Measurements from ENCODE around the gene UBE2O.

Gene UBE2O

DNA sequence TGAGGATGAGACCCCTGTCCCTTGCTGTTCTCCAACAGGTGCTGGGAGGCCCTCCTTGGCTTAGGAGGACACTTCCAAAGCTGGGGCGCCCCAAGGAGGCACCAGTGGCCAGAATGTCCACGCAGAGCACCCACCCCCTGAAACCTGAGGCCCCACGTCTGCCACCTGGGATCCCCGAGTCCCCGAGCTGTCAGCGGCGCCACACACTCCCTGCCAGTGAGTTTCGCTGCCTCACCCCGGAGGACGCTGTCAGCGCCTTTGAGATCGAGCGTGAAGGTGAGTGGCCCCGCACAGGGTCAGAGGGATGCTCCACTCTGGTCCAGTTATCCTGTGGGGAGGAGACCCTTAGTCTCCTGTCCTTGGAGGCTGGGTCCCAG, 15.7 kb upstream of the UBE2O start:
- DNase-seq = no peak

DNA sequence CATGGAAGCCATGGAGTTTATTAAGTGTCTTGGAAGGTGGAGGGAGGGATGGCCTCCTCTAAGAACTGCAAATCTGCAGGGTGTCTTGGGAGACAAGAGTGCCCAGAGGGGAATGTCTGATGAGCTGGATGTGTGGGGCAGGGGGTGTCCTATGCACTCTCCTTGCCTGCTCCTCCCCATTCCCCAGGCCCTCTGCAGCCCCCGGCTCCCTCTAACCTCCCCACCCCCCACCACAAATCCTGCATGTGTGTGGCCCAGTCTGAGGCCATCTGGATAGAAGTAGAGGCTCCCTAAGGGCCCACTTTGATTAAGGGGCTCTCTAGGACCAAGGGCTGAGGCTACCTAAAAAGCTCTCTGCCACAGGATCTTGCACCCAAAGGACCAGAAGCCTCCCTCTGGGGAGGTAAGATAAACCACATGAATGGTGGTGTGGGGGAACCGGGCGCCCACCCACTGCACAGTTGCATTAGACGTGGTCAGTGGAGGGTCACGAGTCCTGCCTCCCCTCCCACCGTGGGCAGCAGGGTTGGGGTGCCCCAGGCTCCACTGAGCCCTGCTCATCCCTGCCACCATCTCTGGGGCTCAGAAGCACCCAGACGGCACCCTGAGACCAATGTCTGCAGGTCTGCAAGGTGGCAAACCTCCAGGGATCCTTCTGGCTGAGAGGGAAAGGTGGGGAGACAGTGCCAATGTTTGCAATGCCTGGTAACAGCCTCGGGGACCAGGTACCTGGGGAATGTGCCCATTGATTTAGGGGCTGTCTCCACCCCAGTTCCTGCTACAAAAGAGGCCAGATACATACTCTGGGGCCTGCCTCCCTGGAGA, 15.1 kb upstream of the UBE2O start:
- no peak for DNase-seq

DNA sequence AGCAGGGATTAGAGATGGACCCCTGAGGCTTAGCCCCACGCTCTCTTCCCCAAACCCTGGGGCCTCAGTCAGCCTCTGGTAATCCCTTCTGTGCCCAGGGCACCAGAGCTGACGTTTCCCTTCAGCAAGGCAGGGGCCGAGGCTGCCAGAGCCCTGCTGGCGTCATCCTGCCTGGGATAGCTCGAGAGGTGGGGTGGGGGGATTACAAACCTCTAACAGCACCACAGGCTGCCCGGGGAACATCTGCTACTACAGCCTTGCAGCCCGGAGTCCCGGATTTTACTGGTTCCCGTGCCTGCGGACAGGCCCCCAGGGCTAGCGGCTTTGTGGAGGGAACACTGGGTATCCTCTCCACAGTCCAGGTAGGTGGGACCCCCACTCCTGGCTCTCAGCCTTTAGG, 14.4 kb upstream of the UBE2O start, which contains the start of gene AANAT:
Gene AANAT (plus strand): TSS at position 238 of the 400 bp plus-strand sequence. CDS start 1,144 bp downstream, outside the sequence.
- no peak for DNase-seq

DNA sequence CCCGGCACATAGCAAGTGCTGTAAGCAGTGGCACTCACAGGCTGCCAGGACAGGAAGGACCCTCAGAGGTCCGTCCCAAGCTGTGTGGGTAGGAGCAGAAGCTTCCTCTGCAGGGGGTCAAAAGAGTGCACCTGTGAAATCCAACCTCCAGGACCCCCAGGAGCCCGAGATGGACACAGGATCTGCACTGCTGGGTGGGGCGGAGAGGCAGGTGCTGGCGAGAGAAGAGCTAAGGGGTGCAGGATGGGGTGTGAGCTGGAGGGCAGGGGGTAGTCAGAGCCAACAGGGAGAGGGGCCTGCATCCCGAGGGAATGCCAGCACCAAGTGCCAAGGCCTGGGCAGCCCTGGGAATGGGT, 13.8 kb upstream of the UBE2O start:
- no peak for DNase-seq

DNA sequence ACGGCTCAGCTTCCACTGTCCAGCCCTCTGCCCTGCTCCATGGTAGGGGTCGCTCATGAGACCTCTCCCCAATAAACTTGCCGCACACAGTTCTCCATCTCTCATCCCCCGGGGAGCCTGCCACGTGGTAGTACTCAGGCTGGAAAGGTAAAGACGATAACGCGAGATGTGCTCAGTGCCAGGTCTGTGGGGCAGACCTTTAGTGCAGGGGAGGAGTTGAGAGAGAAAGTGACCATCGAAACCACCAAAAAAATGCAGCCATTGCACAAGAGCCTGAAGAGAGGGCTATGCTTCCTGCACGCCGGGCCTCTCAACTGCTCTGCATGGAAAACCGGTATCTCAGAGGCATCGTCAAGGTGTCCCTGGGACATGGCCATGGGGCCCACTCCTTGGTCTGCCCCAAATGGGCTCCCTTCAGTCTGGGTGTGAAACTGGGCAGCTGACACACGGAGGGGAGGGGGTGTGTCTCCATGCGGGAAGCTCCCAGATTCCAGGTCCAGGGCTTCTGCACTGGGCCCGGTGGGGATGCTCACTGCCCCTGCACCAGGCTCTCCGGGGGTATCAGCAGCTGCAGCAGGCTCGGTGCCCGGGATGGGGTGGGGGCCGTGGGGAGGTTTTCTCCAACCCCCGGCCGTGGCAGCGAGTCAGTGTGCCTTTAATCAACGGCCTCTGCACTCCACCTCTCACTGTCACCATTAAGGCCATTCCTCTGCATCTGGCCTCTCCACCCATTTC, 9.8 kb upstream of the UBE2O start:
- DNase-seq = no peak

DNA sequence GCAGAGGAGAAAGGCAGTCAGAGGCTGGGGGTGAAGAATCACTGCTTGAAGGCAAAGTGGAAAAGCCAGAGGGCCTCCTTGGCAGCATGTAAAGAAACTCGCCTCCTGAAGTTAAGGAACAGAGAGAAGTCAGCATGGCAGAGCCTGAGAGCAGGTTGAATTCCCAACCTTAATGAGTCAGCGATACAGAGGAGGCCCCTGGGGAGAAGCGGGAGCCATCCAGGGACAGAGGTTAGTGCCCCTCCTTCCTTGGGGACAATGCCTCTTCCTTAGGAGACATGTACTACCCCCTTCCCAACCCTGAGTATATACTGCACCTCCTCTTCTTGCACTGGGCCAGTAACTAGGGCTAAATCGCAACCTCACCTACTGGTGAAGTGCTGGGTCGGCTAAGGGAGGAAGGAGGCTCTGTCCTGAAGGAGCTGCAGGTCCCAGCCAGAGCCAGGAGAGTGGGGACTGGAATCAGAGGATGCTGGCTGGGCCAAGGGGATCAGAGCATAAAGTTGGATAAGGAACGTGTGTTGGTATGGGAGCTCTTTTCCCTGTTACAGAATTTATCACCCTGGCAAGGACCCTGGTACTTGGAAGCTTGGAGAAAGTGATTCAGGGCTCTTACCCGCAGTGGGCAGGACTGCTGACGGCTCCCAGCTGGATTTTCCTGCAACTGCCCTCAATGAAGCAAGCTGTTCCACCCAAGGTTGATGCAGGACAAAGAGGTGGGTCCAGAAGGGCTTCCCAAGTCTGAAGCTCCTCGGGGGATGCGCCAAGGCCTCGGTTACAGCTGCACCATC, 9.0 kb upstream of the UBE2O start:
- DNase-seq = no peak

DNA sequence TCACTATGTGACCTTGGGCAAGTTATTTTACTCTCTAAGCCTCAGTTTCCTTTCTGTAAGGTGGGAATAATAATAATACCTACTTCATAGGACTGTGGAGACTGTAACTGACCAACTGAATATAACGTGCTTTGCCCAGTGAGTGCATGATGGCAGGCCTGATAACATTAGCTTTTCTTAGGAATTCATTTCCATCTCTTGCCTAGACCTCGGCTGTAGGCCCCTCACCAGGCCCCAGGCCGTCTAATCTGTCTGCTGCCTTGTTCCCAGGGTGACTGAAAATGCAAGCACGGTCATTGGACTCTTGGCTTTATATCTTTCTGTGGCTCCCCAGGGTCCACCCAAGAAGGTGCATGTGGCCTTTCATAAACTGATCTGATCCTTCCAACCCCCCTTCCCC, 6.7 kb upstream of the UBE2O start:
- no peak for DNase-seq

DNA sequence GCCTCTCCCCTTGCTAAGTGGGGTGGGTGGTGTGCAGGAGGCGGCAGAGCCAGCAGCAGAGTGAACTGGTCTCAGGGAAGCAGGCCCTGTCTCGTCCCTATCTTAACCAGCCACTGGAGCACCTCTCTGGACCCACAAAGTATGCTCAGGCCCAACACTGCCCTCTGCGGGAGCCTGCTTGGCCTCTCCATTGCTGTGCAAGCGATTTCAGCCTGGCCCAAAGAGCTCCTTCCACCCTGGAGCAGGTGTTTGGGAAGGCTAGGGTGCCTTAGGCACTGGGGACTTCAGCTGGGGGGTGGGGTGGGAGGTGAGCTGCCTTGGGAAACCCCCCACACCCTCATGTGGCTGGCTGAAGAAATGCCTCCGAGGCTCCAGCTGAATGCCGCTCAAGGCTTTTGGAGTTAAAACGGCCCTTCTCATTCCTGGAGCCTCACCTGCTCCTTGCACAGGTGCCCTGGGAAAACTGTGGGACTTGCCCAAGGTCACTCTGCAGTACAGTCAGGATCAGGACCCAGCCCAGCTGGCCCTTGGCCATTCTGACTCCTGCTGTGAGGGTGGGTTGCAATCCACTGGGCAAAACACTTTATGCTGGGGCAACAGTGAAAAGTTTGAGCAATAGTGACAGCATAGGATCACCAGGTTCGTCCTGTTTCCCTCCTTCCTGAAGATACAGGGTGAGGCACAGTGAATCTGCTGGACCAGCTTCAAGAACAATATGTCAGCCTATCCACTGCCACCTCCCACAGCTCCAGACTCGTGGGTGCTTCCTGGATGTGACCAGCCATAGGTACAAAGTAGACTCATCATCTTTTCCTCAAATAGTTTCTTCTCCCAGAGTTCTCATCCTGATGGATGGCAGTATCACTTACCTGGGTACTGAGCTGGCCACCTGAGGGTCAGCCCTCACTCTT, 5.9 kb upstream of the UBE2O start:
- DNase-seq = peak in 5 of 56 donors; percentile 5 to 41 (median 10)

DNA sequence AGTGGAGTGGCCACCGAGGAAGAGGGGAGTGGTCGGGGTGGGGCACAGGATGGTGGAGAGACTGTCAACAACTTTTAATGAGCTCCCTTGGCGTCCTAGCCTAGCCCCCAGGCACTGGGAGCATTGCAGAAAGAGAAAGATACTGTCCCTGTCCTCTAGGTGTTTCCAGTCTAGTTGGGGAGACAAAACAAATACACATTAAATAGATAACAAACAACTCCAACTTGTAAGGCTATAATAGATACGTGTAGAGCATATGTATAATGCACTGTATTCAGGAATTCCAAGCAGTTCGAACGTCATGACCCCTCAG, 435 bp upstream of the UBE2O start:
- DNase-seq = no peak

DNA sequence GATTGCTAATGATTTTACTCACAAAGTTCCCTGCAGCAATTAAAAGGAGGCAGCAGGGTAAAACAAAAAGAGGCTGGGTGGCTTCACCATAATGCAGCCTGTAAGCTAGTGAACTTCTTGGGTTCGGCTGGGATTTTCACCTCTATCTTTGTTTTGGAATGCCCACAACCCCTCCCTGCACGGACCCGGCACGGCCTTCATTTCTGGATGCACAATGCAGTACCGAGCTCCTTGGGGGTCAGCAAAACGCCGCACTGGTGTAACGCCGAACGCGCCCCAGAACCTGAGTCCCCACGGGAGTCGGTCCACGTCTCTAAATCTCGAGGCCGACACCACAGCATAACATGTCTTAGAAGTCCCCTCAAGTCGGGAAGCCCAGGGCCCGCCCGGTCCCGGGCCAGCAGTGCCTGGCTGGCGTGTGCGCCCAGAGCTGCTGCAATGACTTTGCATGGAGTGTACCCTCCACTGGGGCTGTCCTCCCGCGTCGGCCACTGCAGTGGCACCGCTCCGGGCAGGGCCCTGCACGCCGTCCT, 759 bp downstream of the UBE2O start:
- peak in 3 of 56 donors; percentile 15 to 40 (median 27) for DNase-seq

DNA sequence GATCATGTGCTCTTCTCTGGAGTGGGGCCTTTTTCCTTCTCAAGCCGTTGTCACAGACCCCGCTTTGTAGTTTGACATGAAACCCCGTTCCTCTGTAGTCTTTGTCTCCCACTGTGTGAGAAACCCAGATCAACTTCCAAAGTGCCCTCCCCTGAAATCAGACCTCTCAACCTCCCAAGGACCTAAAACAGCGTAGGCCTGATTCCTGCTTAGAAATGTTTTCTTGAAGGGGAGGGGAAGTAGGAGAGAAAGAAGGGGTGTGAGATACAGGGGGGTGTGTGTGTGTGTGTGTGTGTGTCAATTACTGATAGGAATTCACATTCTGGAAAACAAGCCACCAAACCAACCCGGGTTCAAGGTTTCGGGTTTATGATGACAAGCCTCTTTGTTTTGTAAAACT, 1.4 kb downstream of the UBE2O start:
- DNase-seq = no peak

DNA sequence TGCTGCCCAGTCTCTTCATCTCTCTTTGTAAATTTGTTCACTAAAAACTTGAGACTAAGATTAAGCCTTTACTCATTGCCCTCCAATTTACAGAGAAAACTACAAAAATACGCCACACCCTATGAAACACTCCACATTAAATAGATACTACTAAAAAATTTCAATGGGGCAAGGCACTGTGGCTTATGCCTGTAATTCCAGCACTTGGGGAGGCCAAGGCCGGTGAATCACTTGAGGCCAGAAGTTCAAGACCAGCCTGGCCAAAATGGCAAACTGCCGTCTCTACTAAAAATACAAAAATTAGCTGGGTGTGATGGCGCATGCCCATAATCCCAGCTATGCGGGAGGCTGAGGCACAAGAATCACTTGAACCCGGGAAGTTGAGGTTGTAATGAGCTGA, 3.8 kb downstream of the UBE2O start:
- DNase-seq = no peak

DNA sequence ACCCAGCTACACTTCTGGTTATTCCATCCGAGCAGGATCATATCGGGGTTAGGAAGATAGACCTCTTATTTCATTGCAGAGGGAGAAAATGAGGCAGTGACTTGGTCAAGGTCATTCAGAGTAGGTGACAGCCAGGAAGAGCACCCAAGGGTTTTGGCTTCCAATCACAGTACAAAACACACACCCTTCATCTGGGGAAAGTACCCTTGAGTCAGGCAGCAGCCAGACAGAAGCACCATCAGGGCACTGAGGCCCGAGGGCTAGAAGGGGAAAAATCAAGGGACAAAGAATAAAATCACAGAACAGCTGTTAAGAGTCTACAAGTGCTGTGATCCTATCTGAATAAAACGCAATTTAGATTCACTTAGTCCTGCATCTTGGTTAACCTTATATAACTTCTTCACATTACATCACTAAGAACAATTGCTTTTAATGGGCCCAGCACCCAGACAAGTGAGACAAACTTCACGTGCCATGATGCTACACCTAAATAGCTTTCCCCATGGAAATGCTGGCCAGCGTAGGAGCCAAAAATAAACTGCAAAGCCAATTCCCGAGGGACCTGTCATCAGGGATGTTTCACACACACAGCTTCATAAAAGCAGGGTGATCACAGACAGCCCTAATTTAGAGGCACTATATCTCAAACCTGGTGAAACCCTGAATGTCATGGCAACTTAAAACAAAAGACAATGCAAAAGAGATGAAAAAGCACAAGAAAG, 4.9 kb downstream of the UBE2O start:
- DNase-seq = no peak

DNA sequence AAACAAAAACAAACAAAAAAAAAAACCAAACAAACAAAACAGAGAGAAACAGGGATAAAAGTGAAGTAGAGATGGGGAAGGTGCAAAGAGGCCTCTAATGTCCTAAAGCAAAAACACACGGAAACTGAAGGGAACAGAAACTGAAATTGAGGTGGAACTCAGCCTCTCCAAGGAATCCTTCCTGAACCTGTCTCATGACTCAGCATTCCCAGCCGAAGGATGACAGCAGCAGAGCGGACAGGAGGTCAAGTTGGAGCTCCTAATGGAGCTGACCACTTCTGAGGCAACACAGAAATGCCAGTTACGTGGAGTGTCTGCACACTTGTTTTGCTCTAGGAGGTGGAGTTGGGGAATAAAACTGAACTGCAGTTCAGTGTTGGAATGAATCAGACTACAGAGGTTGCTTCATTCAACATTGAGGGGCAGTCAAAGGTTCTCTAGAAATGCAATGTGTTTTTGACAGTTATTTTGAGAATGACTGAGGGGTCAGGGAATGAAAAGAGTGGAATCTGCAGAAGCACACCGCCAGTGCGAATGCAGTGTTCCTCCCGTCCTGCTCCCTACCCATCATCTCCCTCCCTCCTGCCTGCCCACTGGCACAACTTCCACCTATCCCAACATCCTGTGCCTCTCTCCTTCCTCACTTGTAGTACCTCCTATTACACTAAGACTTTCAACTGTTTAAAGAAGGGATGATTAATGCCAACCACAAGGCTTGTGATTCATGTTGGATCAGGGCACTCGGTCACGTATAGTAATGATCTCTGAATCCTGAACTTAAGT, 6.3 kb downstream of the UBE2O start:
- DNase-seq = peak in 1 of 56 donors; percentile 27

DNA sequence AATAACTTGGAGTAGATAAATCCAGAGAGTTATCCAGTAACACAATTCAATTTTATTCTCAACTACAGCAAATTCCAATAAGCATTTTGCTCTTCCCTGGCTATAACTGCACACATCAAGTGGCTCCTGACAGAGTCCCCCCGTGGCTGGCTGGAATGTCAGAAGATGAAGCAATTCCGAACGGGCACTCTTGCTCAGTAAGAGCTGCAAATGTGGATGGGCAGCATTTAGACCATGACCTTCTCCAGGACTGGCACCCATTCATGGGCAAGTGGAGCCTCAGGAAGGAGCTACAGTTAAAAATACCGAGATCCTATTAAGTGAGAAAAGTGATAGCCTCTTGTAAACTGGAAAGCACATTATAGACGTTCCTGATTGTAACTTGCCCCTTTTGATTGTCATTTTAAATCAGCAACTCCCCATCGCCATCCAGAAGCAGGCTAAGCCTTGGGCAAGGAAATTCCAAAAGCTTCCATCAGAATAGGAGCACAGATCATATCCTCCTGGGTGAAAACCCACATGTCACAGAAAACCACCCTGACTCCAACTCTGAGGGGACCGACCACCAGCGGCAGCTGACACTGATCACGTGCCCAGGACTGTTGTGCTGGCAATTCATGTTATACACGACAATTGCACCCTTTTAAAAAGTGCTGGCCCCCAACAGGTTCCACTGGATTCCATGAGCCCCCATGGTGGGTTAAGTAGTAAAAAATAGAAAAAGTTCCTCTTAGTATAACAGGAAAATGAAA, 7.1 kb downstream of the UBE2O start:
- no peak for DNase-seq

DNA sequence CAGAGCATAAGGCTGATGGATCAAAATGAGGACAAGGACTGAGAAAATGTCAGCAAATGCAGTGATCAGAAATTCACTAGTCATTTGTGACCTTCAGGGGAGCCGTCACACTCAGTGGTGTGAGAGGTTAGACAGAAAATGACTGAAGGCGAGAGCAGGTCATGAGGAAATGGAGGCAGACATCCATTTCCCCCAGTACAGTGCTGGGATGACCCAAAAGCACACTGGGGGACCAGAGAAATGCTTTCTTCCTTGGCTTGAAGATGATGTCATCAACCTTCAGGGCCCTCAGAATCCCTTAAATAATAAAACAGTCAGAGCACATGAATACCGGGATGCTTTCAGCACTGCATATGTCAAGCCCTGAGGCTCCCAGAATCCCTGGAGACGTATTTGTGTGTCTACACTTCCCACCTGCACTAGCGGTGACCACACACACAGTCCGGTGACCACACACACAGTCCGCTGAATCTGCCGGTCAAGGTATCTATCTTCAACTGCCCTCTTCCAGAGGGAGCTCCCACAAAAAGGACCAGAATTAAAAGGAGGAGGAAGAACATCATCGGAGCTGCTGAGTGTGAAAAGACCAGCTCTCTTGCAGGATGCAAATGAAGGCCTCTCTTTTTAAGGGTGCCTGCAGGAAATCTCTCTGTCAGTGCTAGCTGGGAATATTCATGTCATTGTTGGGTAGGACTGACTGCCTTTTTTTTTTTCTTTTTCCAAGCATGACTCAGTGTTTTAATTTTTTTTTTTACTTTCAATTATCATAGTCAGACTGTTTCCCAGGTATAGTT, 8.2 kb downstream of the UBE2O start:
- DNase-seq = peak in 8 of 56 donors; percentile 15 to 42 (median 30)
